HepG2 (cell line): ENCODE data around the gene PTGDS. TPM values are rescaled to one million over a fixed set of nuclear protein-coding genes. Genes with fewer than 3 reads are reported as not detected.

Source experiments
- BCL6 ChIP-seq: IDR thresholded peaks from 2 replicates; pipeline ENCODE4 v1.6.1; 2016; ENCODE audit warnings: missing genetic modification reagents, missing compliant biosample characterization
- FOSL2 ChIP-seq: sonication (generic); formaldehyde crosslinking; IDR thresholded peaks from 2 replicates; pipeline ENCODE4 v1.4.0; 2020; ENCODE audit warnings: missing genetic modification reagents
- GRHL1 ChIP-seq: sonication (generic); formaldehyde crosslinking; conservative IDR thresholded peaks from 2 replicates; pipeline ENCODE4 v1.8.0; 2022; ENCODE audit warnings: missing genetic modification reagents
- HIC2 ChIP-seq: sonication (generic); formaldehyde crosslinking; IDR thresholded peaks from 2 replicates; pipeline ENCODE4 v1.9.0; 2022; ENCODE audit warnings: low read depth, missing genetic modification reagents
- LBX2 ChIP-seq: sonication (generic); formaldehyde crosslinking; IDR thresholded peaks from 2 replicates; pipeline ENCODE4 v1.5.0; 2020; ENCODE audit warnings: missing genetic modification reagents, mild to moderate bottlenecking, borderline replicate concordance
- MBNL3 ChIP-seq: fragments of 250-450 bp; sonication (Bioruptor Pico); conservative IDR thresholded peaks from 2 replicates; pipeline ENCODE4 v1.8.0; 2022; ENCODE audit warnings: mild to moderate bottlenecking, inconsistent platforms
- MEIS1 ChIP-seq: sonication (generic); formaldehyde crosslinking; IDR thresholded peaks from 2 replicates; pipeline ENCODE4 v1.9.0; 2021; ENCODE audit warnings: mild to moderate bottlenecking, missing genetic modification reagents, moderate library complexity, borderline replicate concordance
- SALL1 ChIP-seq: sonication (generic); formaldehyde crosslinking; IDR thresholded peaks from 2 replicates; pipeline ENCODE4 v1.8.0; 2022; ENCODE audit warnings: mild to moderate bottlenecking, missing genetic modification reagents
- SKIL ChIP-seq: sonication (generic); formaldehyde crosslinking; IDR thresholded peaks from 2 replicates; pipeline ENCODE4 v1.8.0; 2022; ENCODE audit warnings: missing genetic modification reagents, mild to moderate bottlenecking, moderate library complexity, borderline replicate concordance
- TFAP4 ChIP-seq: sonication (generic); IDR thresholded peaks from 2 replicates; pipeline ENCODE4 v1.6.1; 2016; ENCODE audit warnings: low read depth, borderline replicate concordance
- ZBTB49 ChIP-seq: sonication (generic); formaldehyde crosslinking; IDR thresholded peaks from 2 replicates; pipeline ENCODE4 v1.4.0; 2020; ENCODE audit warnings: missing genetic modification reagents, borderline replicate concordance
- ZNF24 ChIP-seq: fragments of 450-650 bp; IDR thresholded peaks from 2 replicates; pipeline ENCODE4 v1.6.1; 2017; ENCODE audit warnings: antibody characterized with exemption, mild to moderate bottlenecking
- ZNF275 ChIP-seq: sonication (generic); formaldehyde crosslinking; IDR thresholded peaks from 2 replicates; pipeline ENCODE4 v1.8.0; 2022; ENCODE audit warnings: missing genetic modification reagents, mild to moderate bottlenecking, inconsistent platforms, borderline replicate concordance
- ZNF430 ChIP-seq: sonication (generic); formaldehyde crosslinking; IDR thresholded peaks from 2 replicates; pipeline ENCODE4 v1.9.0; 2021; ENCODE audit warnings: mild to moderate bottlenecking, missing genetic modification reagents
- ZNF703 ChIP-seq: sonication (generic); formaldehyde crosslinking; IDR thresholded peaks from 2 replicates; pipeline ENCODE4 v1.5.1; 2020; ENCODE audit warnings: missing genetic modification reagents, mild to moderate bottlenecking, moderate library complexity, borderline replicate concordance
- ZNF749 ChIP-seq: sonication (generic); formaldehyde crosslinking; IDR thresholded peaks from 2 replicates; pipeline ENCODE4 v1.8.0; 2022; ENCODE audit warnings: mild to moderate bottlenecking, missing genetic modification reagents, moderate library complexity, borderline replicate concordance
- ZSCAN22 ChIP-seq: sonication (generic); formaldehyde crosslinking; IDR thresholded peaks from 2 replicates; pipeline ENCODE4 v1.4.0; 2020; ENCODE audit warnings: mild to moderate bottlenecking, missing genetic modification reagents
- polyA plus RNA-seq, 8 experiments: library from polyadenylated mRNA; depleted of rRNA in 3 of 8; stranded (reverse) in 7 of 8; unstranded in 1 of 8; fragments of >200 nt; fragmentation: Illumina TruSeq in 4 of 8; extraction: Trizol in 4 of 8; gene quantifications; 2 replicates each; pipeline versions ENCODE4 v1.2.1 to v1.2.3, GENCODE V29; 2011 to 2016; ENCODE audit warnings: low read depth in 4 of 8, missing spikeins in 1 of 8, mixed read lengths in 1 of 8; ENCODE audit not compliant: insufficient read depth in 1 of 8
- total RNA-seq, 5 experiments: library from RNA; depleted of rRNA; stranded (reverse); fragments of >200 nt; fragmentation: Illumina TruSeq; extraction: Trizol; gene quantifications; 2 replicates each; pipeline ENCODE4 v1.2.3, GENCODE V29; 2016; ENCODE audit warnings: low read depth in 1 of 5

PTGDS gene
- total and polyA plus RNA-seq, 2 of the 13 experiments (the other 11 are each of a cell fraction or from before 2014, with no cell fraction given): 0.33 to 0.50 TPM

- TF ChIP-seq ZBTB49 (no peak), TFAP4 (no peak), LBX2 (no peak), HIC2 (CRISPR knock-in tag) (0 out of 2 replicates have a peak, but pooled peaks have one; percentile 10), ZNF24 (peak; percentile 78; the same call in 1 of the 2 replicates), ZNF275 (no peak), ZNF703 (no peak), MEIS1 (CRISPR knock-in tag) (no peak), BCL6 (no peak), ZSCAN22 (no peak), MBNL3 (CRISPR knock-in tag) (no peak), SKIL (peak; percentile 49; the same call in 1 of the 2 replicates), ZNF430 (CRISPR knock-in tag) (peak; percentile 45; the same call in 1 of the 2 replicates), SALL1 (CRISPR knock-in tag) (0 out of 2 replicates have a peak, but pooled peaks have one; percentile 25), FOSL2 (CRISPR knock-in tag) (no peak), GRHL1 (no peak), ZNF749 (CRISPR knock-in tag) (no peak)
Observed at GRCh38 chr9:136990242-136990911, 13.1 kb downstream of the PTGDS start (continued).
